GM18498 (cell line): Measurements from ENCODE around the gene XYLB.
"Not testable (repeated sequence)": the region's sequence is repeated elsewhere in the genome, so short reads cannot be mapped to it uniquely, and the experiment has no call there.

Experiments
- ATAC-seq: cut with Tn5 transposase; IDR thresholded peaks from one replicate; pipeline ENCODE4 v1.9.1; 2021; ENCODE audit warnings: mild to moderate bottlenecking, moderate library complexity; ENCODE audit not compliant: unreplicated experiment

Gene XYLB

DNA sequence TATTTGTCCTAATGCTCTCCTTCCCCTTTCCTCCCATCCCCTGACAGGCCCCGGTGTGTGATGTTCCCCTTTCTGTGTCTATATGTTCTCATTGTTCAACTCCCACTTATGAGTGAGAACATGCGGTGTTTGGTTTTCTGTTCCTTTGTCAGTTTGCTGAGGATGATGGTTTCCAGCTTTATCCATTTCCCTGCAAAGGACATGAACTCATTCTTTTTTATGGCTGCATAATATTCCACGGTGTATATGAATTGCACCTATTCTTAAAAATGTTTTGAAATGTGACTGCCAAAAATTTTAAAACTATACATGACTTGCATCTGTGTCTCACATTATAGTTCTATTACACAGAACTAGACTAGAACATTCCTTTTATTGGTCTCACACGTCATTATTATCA is 25.9 kb upstream of the XYLB start:
- ATAC-seq = not testable (repeated sequence)

DNA sequence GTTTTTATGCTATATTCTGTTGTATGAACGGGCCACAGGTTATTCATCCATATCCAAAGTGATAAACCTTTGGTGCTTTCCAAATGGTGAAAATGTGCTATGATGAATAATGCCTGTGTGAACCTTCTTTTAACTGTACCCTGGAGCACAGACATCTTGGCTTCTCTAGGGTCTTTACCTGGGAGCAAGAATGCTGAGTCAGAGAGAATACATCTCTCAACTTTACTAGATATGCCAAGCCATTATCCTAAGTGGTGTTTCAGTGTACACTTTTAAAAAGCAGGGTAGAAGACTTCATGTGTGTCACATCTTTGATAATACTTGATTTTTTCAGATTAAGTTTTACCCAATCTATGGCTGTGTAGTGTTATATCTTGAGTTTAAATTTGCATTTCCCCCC is 23.5 kb upstream of the XYLB start:
- ATAC-seq = no peak

DNA sequence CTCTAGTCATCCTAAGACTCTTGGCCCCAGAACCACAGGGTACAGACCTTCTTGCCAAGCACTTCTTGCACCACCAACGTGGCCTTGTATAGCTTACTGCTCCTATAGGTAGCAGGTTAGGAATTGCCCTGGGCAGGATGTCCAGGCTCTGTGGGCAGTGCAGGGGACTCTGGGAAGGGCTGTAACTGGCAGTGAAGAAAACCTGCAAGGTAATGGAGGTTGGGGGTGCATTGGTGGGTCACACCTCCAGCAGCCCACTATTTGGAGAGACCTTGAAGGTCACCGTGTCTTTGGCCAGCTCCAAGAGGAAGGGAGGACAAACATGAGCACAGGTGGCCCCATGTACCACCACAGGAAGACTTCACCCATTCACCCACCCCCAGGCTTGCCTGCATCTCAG is 21.3 kb upstream of the XYLB start:
- no peak for ATAC-seq

DNA sequence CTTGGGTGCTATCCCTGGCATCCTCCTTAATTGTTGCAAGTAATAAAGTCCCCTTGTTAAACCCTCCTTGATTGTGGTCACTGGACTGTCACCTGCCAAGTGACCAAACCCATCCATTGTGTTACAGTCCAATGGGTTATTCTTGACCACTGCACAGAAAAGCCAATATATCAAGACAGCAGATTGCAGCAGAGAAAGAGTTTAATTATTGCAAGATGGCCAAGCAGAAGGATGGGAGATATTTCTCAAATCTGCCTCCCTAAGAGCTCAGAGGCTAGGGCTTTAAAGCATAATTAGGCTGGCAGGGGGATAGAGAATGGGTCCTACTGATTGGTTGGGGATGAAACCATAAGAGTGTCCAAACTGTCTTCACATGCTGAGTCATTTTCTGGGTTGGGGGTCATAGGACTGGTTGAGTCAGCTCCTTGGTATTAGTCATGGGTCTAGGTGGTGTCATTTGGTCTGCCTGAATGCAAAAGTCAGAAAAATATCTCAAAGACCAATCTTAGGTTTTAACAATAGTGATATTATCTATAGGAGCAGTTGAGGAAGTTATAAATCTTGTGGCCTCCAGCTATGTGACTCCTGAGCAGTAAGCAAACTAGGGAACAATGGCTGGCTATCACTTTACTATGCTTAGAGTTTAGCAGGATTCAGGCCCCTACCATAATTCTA is 19.1 kb upstream of the XYLB start:
- no peak for ATAC-seq

DNA sequence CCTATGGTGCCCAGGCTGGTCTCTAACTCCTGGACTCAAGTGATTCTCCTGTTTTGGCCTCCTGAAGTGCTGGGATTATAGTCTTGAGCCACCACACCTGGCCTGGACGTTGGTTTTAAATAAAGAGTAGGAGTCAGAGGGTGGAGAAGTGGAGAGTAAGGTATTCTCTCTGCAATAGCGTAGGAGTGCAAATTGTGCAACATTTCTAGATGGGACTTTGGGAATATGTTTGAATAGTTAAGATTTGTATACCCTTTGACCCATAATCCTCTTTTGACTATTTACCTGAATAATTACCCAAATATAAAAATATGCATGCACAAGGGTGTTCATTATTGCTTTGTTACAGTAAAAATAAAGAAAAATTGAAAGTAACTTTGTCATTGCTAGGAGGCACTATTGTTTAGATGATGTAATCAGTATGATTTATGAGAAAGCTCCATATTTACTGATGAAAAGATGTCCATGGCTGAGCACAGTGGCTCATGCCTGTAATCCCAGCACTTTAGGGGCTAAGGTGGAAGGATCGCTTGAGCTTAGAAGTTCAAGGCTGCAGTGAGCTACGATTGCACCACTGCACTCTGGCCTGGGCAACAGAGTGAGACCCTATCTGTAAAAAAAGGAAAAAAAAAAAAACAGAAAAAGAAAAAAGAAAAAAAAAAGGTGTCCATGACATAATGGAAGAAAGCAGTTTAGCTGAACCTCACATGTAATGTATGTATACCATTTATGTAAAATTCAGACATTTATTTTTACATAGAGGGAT is 15.1 kb upstream of the XYLB start:
- no peak for ATAC-seq

DNA sequence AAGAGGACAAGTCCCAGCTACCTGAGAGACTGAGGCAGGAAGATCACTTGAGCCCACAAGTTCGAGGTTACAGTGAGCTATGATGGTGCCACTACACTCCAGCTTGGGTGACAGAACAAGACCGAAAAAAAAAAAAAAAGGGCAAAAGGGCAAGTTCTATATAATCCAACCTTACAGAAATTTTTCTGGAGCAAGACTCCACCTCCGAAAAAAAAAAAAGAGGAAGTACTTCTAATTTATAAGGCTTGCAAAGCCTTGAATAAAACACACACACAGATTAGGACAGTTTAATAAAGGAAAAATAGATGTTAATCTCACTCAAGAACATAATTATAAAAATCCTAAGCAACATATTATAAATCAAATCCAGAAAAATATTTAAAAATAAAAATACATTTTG is 14.4 kb upstream of the XYLB start:
- no peak for ATAC-seq

DNA sequence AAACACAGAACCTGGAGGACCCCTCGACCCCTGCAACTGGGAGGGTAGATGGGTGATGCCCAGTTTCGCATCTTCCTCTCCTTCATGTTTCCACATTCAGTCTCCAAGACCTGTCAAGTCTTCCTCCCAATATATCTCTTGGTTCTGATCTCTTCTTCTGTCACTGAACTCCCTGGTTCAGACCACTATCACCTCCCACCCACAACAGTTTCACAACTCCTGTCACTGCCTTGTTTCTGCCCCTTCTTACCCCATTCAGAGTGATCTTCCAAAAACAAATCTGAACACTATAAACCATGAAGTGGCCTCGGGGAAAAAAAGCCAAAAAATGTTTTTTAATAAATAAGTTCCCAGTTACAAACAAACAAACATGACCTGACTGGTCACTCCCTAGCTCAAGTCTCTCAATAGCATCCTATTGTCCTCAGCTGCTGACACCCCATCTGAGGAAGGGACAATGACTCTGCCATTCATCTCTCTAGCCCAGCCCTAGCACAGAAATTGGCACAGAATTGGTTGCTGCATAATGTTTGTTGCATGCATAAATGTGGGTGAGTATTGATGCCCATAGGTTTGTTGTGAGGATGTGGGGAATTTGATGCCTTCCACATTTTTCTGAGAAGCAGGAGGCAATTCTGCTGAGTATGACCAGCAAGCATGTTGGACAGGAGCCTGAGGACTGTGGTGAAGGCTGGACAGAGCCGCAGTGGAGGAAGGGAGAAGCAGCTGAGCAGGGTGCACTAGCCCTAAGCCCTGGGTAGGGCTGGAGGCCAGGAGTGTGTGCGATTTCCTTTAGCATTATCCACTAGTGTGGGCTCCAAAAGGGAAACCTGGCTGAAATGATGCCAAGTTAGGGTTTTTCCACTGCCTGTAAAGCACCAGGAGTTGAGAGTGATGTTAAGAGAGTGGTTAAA is 12.2 kb upstream of the XYLB start:
- ATAC-seq = no peak

DNA sequence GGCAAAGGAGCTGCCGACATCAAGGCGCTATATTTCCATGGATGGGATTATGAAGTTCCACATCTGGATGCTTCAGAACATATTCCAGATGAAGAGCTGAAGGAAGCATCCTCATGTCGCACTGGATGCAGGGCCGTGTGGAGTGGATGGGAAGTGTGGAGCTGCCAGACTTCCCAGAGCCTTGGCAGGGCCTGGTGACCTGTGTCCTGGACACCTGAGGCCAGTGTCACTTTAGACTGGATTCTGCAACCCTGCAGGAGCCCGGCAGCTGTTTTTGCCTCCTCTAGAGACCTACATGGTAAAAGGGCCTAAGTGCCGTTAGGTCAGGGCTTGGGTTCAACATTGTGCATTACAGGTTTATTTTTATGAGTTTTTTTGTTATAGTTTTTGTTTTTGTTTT is 11.3 kb upstream of the XYLB start:
- ATAC-seq = no peak

DNA sequence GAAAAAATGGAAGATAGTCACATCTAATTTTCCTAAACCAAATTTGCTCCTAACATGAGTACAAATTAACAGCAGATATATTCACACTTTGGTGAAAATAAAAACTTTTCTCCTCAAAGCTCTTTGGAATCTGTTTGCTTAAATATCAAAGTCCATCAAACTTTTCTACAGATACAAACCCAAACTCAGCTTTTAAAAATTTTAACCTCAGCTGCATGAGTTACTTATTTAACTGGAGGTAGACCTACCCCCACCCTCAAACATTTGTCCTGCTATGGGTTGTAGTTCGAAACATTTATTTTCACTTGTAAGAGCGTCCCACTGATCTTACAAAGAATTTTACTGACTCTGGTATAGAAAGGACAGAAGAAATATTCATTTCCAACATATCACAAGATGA is 8.9 kb upstream of the XYLB start:
- no peak for ATAC-seq

DNA sequence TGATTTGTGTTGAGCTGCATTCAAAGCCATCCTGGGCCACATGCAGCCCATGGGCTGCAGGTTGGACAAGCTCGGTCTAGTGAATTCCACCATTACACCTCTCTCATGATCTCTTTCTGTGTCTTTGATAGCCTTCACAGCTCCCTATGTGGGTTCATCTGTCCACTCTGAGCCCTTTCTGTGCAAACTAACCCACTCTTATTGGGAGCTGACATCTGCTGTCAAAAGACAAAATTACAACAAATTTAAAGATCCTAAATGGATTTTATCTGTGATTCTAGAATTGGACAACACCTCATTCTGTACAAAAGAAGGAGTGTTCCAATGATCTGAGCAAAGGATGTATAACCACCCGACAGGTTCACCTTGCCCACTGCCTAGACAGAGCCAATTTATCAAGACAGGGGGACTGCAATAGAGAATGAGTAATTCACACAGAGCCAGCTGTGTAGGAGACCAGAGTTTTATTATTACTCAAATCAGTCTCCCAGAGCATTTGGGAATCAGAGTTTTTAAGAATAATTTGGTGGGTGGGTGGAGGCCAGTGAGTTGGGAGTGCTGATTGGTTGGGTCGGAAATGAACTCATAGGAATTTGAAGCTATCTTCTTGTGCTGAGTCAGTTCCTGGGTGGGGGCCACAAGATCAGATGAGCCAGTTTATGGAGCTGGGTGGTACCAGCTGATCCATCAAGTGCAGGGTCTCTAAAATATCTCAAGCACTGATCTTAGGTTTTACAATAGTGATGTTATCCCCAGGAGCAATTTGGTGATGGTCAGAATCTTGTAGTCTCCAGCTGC is 2.6 kb upstream of the XYLB start:
- ATAC-seq = no peak

DNA sequence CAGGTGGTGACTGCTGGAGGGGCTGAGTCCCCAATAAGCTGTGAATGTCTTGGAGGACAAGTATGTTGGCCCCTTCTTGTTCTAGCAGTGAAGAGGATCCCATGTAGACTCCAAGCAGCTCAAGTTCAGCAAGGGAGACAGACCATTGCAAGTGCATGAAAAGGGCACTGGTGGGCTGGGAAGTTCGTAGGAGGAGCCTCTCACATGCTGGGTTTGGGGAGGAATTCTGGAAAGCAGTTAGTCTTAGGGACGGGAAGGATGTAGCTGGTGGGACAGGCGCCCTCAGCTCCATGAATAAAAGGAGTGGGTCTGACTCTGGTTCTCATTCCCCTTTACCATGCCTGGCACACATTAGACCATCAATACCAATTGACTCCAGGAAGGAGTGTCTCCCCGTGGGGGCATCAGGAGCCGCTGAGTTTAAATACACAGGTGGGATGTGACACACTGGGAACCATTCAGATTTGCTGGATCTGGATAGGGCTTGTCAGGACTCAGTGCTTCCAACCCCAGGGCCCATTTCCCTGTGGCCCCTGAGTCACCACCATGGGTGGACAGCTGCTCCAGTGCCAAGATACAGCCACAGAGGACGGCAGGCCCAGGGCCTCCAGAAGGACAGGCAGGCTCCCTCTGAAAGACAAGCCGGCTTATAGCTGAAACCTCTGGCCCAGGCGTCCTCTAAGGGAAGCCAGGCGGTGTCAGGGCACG is 552 bp upstream of the XYLB start:
- peak; percentile 28 for ATAC-seq

DNA sequence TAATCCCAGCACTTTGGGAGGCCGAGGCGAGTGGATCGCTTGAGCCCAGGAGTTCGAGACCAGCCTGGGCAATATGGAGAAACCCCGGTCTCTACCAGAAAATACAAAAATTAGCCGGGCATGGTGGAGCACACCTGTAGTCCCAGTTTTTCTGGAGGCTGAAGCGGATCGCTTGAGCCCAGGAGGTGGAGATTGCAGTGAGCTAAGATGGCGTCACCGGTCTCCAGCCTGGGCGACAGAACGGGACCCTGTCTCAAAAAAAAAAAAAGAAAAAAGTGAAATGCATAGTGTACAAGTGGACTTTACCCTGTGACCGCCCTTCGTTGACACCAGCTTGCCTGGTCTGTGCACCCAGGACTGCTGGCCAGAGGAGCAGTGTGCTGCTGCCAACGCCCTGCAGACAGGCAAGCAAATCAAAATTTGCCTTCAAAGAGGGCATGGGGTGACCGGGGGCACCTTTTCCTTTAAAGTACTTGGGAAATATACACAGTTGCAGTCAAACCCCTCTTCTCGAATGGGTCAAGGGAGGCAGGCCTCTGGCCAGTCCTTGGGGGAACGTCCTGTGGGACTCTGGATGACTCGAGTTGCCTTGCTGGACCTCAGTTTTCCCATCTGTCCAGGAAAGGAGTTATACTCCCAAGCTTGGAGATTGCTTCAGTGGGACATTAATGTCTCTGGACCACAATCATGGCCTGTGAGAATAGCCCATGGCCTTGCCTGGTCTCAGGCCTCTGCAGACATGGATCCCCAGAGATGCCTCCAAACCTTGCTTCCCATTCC is 1.0 kb downstream of the XYLB start:
- no peak for ATAC-seq

DNA sequence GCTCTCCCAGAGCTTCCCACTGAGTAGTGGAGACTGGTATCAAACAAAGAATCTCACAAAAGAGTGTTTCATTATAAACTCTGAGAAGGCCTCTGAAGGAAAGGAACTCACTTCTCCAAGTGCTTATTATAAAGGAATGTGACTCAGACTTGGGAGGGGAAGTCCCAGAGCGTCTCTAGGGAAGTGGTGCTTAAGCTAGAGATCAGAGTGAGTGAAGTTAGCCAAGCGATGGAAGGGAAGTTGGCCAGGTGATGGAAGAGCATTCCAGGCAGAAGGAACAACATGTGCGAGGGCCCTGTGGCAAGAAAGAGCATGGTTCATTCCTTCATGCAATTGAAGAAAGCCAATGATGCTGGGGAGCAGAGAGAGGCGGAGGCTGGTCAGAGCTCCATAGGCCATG is 2.3 kb downstream of the XYLB start:
- no peak for ATAC-seq

DNA sequence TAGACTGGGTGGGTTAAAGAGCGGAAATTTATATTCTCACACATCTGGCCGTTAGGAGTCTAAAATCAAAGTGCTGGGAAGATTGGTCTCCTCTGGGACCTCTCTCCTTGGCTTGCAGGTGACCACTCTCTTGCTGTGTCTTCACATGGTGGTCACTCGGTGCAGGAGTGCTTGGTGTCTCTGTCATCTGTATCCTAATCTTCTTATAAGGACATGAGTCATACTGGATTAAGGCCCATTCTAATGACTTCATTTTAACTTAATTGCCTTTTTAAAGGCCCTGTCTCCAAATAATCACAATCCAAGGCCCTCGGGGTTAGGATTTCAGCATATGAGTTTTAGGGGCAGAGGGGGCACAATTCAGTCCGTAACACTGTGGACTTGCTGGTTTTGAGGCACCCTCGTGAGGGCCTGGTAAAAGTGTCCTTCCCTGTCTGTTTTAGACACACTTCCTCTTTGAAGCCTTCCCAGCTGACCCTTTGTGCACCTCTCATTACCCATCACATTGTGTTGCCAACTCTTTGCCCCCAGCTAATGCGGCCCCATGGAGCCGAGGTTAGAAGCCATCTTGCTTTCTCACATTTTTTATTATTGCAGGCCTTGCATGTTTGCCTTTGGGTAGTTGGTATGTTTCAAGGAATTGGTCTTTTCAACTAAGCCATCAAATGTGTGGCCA is 3.2 kb downstream of the XYLB start:
- ATAC-seq = no peak

DNA sequence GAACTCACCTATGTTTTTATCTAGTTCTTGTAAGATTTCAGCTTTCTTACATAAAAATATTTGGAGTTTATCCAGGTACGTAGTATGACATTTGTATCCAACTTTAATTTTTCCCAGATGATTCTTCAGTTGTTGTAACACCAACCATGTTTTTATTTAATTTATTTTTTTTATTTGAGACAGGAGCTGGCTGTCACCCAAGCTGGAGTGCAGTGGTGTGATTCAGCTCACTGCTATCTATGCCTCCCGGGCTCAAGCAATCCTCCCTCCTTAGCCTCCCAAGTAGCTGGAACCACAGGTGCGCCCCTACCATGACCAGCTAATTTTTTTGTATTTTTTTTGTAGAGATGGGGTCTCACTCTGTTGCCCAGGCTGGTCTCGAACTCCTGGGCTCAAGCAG is 6.6 kb downstream of the XYLB start:
- ATAC-seq = no peak

DNA sequence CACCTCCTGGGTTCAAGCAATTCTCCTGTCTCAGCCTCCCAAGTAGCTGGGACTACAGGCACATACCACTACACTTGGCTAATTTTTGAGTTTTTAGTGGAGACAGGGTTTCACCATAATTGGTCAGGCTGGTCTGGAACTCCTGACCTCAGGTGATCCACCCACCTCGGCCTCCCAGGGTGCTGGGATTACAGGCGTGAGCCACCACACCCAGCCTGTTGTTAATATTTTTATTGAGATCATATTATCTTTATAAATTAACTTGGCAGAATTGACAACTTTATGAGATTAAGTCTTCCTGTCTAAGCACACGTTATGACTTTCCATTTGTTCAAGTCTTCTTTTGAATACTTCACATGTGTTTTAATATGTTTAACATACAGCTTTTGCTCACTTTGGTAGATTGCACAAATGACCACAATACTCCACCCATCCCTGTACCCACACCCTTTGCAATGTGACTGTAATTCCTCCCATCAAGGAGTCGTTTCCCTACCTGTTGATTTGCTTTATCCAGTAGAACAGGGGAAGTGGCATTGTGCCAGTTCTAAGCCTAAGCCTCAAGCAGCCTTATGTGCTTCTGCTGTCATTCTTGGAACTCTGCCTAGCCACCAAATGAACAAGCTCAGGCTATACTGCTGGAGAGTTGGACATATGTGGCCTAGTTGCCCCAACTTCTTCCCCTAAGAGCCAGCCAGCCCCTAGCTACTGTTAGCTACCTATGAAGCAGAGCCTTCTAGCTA is 8.2 kb downstream of the XYLB start:
- ATAC-seq = no peak

DNA sequence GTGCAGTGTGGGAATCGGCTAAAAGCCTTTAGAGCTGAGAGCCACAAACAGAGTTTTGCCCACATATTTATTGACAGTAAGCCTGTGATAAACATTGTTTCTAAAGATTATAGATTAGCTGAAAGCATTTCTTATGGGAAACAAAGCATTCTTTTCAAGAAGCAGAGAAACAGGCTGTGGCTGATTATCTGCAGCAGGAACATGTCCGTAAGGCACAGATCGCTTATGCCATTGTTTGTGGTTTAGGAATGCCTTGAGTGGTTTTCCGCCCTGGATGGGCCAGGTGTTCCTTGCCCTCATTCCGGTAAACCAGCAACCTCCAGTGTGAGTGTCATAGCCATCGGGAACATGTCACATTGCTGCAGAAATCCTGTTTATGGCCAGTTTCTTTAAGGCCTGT is 12.5 kb downstream of the XYLB start:
- ATAC-seq = no peak

DNA sequence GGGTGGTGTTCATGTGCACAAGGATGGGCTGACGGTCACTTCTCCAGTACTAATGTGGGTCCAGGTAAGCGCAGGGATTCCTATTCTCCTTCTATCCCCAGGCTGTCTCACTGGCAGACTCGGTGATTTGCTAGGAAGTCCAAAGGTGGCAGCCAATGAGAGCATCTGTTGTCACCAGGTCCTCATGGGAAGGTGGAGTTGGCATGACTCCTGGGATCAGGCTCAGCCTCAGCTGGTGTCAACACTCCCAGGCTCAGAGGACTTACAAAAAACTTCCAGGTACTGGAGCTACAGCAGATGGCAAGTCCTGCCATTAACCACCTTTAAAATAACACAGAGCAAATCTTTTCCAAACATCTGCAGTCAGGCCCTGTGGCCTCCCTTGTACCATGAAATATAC is 13.8 kb downstream of the XYLB start:
- ATAC-seq = no peak
